ENCODE measurements around the gene SKP1. TPM values are rescaled to one million over a fixed set of nuclear protein-coding genes. Genes with fewer than 3 reads are reported as not detected.

The SKP1 gene
- total RNA-seq, 1 donor from 2014 or later: 358 TPM

DNA sequence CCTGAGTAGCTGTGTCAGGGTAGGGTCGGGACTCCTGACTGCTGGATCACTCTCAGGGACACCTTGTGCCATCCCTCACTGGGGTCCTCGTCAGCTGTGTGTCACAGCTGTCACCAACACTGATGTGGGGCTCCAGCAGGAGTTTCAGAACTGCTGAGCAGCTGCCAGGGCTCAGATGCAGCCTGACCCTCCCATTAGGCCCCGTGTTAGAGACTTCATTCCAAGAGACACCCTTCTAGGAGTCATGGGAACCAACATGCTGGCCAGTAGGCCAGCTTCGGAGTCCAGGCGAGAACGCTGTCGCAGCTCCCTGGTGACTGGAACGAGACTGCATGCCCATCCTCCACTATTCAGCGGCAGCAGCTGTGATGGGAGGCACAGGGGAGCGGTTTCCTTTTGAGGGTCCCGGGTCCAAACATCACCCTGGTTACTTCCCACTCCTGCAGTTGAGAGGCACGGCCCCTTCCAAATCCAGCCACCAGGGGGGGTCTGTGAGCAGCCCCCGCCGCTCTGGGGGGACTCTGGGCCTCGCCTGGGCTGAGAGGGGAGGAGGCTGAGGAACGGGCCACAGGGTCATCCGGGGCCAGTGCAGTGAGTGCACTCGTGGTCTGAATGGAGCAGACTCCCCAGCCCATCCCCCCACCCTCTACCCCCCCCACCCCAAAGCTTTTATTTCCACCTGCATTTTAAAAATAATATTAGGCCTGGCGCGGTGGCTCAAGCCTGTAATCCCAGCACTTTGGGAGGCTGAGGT, 74.9 kb downstream of the SKP1 start:
- Mint-ChIP-seq H3K27ac (no peak overlapping the region), H3K4me3 (ENCODE audit: low read depth) (no peak overlapping the region), H3K4me1 (ENCODE audit: low read depth) (peaks cover 6% of the 10 kb centered on the region), H3K9me3 (ENCODE audit: low read depth) (no peaks in the 10 kb centered on the region), H3K36me3 (ENCODE audit: insufficient read depth) (no peaks in the 10 kb centered on the region), H3K27me3 (peaks cover 10% of the 10 kb centered on the region)
- TF ChIP-seq, protein P1, sequence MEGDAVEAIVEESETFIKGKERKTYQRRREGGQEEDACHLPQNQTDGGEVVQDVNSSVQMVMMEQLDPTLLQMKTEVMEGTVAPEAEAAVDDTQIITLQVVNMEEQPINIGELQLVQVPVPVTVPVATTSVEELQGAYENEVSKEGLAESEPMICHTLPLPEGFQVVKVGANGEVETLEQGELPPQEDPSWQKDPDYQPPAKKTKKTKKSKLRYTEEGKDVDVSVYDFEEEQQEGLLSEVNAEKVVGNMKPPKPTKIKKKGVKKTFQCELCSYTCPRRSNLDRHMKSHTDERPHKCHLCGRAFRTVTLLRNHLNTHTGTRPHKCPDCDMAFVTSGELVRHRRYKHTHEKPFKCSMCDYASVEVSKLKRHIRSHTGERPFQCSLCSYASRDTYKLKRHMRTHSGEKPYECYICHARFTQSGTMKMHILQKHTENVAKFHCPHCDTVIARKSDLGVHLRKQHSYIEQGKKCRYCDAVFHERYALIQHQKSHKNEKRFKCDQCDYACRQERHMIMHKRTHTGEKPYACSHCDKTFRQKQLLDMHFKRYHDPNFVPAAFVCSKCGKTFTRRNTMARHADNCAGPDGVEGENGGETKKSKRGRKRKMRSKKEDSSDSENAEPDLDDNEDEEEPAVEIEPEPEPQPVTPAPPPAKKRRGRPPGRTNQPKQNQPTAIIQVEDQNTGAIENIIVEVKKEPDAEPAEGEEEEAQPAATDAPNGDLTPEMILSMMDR (IDR thresholded peaks at IDR 0.05; ENCODE audit: unreplicated experiment): peak; percentile 77
- peak; percentile 62 for DNase-seq (ENCODE audit: low spot score, unreplicated experiment)

DNA sequence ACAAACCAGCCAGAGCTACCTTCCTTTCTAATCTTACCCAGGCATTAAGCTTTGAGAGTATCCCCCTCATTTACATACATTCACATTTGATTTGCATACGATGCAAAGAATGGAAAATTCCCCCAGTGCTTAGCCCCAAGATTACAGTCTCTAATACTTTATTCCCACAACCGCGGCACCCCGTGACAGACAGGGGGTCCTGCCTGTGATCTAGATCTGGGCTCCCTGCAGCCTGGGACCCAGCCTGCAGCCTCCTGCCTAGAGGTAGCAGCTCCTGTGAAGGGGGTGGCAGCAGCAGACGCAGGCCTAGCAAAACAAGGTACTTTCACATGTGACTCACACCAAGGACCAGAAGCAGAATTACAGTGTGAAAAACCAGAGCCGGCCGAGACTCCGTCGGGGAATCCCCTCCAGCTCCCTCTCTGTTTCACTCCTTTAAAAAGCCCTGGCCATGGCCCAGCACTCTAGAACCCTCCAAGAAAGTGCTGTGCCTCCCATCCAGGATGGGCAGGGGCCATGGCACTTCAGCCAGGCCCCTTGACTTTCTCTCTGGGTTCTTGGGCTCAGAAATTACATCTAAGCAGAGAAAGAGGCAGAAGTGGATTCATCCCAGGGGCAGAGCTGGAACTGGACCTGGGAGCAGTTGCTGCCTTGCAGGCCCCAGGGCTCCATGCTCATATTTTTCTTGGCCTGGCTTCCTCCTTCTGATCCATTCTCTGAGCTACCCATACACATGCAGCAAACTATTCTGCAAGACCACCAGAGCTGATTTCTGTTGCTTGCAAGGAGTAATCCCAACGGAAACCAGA, 76.3 kb downstream of the SKP1 start:
- Mint-ChIP-seq H3K9me3 (ENCODE audit: low read depth) (no peaks in the 10 kb centered on the region), H3K27me3 (peaks cover 6% of the 10 kb centered on the region), H3K4me1 (ENCODE audit: low read depth) (peaks cover 6% of the 10 kb centered on the region), H3K36me3 (ENCODE audit: insufficient read depth) (no peaks in the 10 kb centered on the region), H3K27ac (no peak overlapping the region), H3K4me3 (ENCODE audit: low read depth) (no peak overlapping the region)
- TF ChIP-seq, protein P1 (IDR thresholded peaks at IDR 0.05; ENCODE audit: unreplicated experiment): no peak
- no peak for DNase-seq (ENCODE audit: low spot score, unreplicated experiment)

DNA sequence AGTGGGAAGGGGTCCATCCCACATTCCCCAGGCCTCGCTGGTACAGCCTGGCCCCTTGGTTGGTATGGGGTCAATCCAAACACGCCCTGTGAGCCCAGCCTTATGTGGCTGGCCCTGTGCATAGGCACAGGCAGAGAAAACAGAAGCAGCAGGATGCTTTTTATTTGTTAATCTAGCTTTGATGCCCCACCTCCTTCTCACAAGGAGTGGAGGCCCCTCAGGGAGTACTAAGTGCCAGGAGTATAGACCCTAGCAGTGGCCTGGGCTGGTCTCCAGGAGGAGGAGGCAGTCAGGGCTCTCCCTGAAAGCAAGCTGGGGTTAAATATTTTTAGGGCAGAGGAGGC, 76.8 kb downstream of the SKP1 start:
- Mint-ChIP-seq H3K4me1 (ENCODE audit: low read depth) (peaks cover 6% of the 10 kb centered on the region), H3K27ac (no peak overlapping the region), H3K9me3 (ENCODE audit: low read depth) (no peaks in the 10 kb centered on the region), H3K36me3 (ENCODE audit: insufficient read depth) (no peaks in the 10 kb centered on the region), H3K4me3 (ENCODE audit: low read depth) (no peak overlapping the region), H3K27me3 (peaks cover 6% of the 10 kb centered on the region)
- TF ChIP-seq, protein P1 (IDR thresholded peaks at IDR 0.05; ENCODE audit: unreplicated experiment): no peak
- no peak for DNase-seq (ENCODE audit: low spot score, unreplicated experiment)

DNA sequence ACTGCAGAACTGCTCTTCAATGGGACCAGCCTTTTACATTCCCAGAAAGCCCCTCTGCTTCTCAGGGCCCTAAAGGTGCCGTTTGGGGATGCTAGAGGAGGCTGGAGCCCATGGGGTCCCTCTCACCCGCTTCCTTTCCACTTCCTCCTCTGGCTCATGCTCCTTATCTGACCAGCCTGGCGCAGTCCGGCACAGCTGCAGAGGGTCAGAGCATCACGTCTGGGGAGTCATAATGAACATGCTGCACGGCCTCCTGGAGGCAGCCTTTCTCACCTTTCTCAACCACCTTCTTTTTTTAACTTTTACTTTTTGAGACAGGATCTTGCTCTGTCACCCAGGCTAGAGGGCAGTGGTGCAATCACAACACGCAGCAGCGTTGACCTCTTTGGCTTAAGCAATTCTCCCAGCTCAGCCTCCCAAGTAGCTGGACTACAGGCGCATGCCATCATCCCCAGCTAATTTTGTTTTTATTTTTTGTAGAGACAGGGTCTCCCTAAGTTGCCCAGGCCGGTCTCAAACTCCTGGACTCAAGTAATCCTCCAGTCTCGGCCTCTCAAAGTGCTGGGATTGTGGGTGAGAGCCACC, 77.4 kb downstream of the SKP1 start:
- Mint-ChIP-seq H3K27me3 (peaks cover 6% of the 10 kb centered on the region), H3K36me3 (ENCODE audit: insufficient read depth) (no peaks in the 10 kb centered on the region), H3K4me1 (ENCODE audit: low read depth) (peaks cover 6% of the 10 kb centered on the region), H3K9me3 (ENCODE audit: low read depth) (no peaks in the 10 kb centered on the region), H3K4me3 (ENCODE audit: low read depth) (no peak overlapping the region), H3K27ac (no peak overlapping the region)
- DNase-seq (ENCODE audit: low spot score, unreplicated experiment): no peak
- TF ChIP-seq, protein P1 (IDR thresholded peaks at IDR 0.05; ENCODE audit: unreplicated experiment): no peak

Small RNA genes lying within 50 kb of the gene (microRNA-seq; reads per million reads assigned to microRNA genes)
- gene MIR3661 (ENCODE audit: borderline number of aligned reads, unreplicated experiment): 3.6 reads per million

Other genes with a start within 250 kb of the SKP1 start
- 52.0 and 58.5 TPM in 2 replicates for gene C5orf15, start 208.3 kb downstream of the SKP1 start, total RNA-seq
- gene VDAC1, start 172.0 kb downstream of the SKP1 start, total RNA-seq: 123 and 133 TPM in 2 replicates
- 14.4 and 16.6 TPM in 2 replicates for gene TCF7, start 62.3 kb downstream of the SKP1 start, total RNA-seq
- gene PPP2CA, start 49.1 kb upstream of the SKP1 start, total RNA-seq: 157 and 164 TPM in 2 replicates
- 3.0 and 6.1 TPM in 2 replicates for gene CDKL3, start 190.2 kb upstream of the SKP1 start, total RNA-seq
- 80.0 and 81.3 TPM in 2 replicates for gene UBE2B, start 194.6 kb upstream of the SKP1 start, total RNA-seq
- gene CDKN2AIPNL, start 234.9 kb upstream of the SKP1 start, total RNA-seq: 28.3 and 29.0 TPM in 2 replicates

Measured in progenitor cell of endocrine pancreas (in vitro differentiated cells).